GM21367 (cell line): Measurements from ENCODE around the gene RAB23.
A peak's percentile ranks its signal among the peaks of the same experiment; 100 is the strongest.
"Not testable (repeated sequence)": the region's sequence is repeated elsewhere in the genome, so short reads cannot be mapped to it uniquely, and the experiment has no call there.

ENCODE experiments used
- ATAC-seq: cut with Tn5 transposase; IDR thresholded peaks from one replicate; pipeline ENCODE4 v1.9.1; 2021; ENCODE audit not compliant: unreplicated experiment

RAB23 gene

GRCh38 chr6:57243526-57243925 is 21.4 kb upstream of the RAB23 start:
- ATAC-seq: not testable (repeated sequence)

- ATAC-seq: no peak
Measured at GRCh38 chr6:57242505-57242904, 20.4 kb upstream of the RAB23 start.

GRCh38 chr6:57226221-57226620 is 4.1 kb upstream of the RAB23 start:
- ATAC-seq: no peak

GRCh38 chr6:57224769-57225515 is 2.8 kb upstream of the RAB23 start:
- no peak for ATAC-seq

GRCh38 chr6:57222743-57223077 is 603 bp upstream of the RAB23 start:
- ATAC-seq: no peak

GRCh38 chr6:57221191-57221935 is 744 bp downstream of the RAB23 start:
- ATAC-seq: peak; percentile 68

- ATAC-seq: no peak
Measured at GRCh38 chr6:57220083-57220703, 1.9 kb downstream of the RAB23 start.

GRCh38 chr6:57217270-57217669 is 4.8 kb downstream of the RAB23 start:
- no peak for ATAC-seq

GRCh38 chr6:57216235-57217101 is 5.6 kb downstream of the RAB23 start:
- no peak for ATAC-seq

- no peak for ATAC-seq
Measured at GRCh38 chr6:57215260-57215659, 6.8 kb downstream of the RAB23 start.

- ATAC-seq: no peak
Measured at GRCh38 chr6:57210060-57210459, 12.0 kb downstream of the RAB23 start.

- ATAC-seq: no peak
Measured at GRCh38 chr6:57209030-57209429, 13.1 kb downstream of the RAB23 start.

GRCh38 chr6:57207872-57208271 is 14.2 kb downstream of the RAB23 start:
- no peak for ATAC-seq

GRCh38 chr6:57207141-57207540 is 15.0 kb downstream of the RAB23 start:
- ATAC-seq: no peak

GRCh38 chr6:57205550-57206328 is 16.4 kb downstream of the RAB23 start:
- no peak for ATAC-seq

GRCh38 chr6:57201718-57202117 is 20.4 kb downstream of the RAB23 start:
- ATAC-seq: no peak

GRCh38 chr6:57198926-57199636 is 23.0 kb downstream of the RAB23 start:
- no peak for ATAC-seq

- ATAC-seq: no peak
Measured at GRCh38 chr6:57195457-57195856, 26.6 kb downstream of the RAB23 start.

- no peak for ATAC-seq
Measured at GRCh38 chr6:57193177-57193576, 28.9 kb downstream of the RAB23 start.

GRCh38 chr6:57190140-57190539 is 32.0 kb downstream of the RAB23 start:
- ATAC-seq: no peak
